Suprapubic skin (tissue), 4 donors: ENCODE measurements around the gene GRAP2. TPM values are rescaled to one million over a fixed set of nuclear protein-coding genes. Genes with fewer than 3 reads are reported as not detected.

Source experiments
- DNase-seq, 2 donors: peaks; one replicate each; pipeline ENCODE4 v3.0.0-alpha.2; 2019; ENCODE audit warnings: low spot score in 2 of 2
- H3K27ac ChIP-seq: fragments of 200-600 bp; sonication (generic); one replicate; pipeline ENCODE4 v1.5.1; 2019
- H3K27me3 ChIP-seq: fragments of 200-600 bp; sonication (generic); one replicate; pipeline ENCODE4 v1.5.1; 2019
- H3K36me3 ChIP-seq: fragments of 200-600 bp; sonication (generic); one replicate; pipeline ENCODE4 v1.5.1; 2019
- H3K4me1 ChIP-seq: fragments of 200-600 bp; sonication (generic); one replicate; pipeline ENCODE4 v1.5.1; 2019
- H3K4me3 ChIP-seq: fragments of 200-600 bp; sonication (generic); one replicate; pipeline ENCODE4 v1.5.1; 2019; ENCODE audit warnings: mild to moderate bottlenecking
- H3K9me3 ChIP-seq: fragments of 200-600 bp; sonication (generic); one replicate; pipeline ENCODE4 v1.5.1; 2019
- EP300 ChIP-seq: sonication (generic); formaldehyde crosslinking; IDR thresholded peaks from one replicate; pipeline ENCODE4 v1.6.1; 2017; ENCODE audit warnings: antibody characterized with exemption
- POLR2A ChIP-seq, 2 donors: fragments of 450-650 bp; IDR thresholded peaks; one replicate each; pipeline ENCODE4 v1.6.1; 2017; ENCODE audit warnings: antibody characterized with exemption in 2 of 2, mild to moderate bottlenecking in 2 of 2, moderate library complexity in 2 of 2
- POLR2AphosphoS5 ChIP-seq, 3 donors: sonication (generic); formaldehyde crosslinking; IDR thresholded peaks; one replicate each; pipeline ENCODE4 v1.6.1; 2017; ENCODE audit warnings: antibody characterized with exemption in 3 of 3
- WGBS: methylation state at CpG from one replicate; pipeline ENCODE4 v1.1.5; 2018; 5-methylcytosine and 5-hydroxymethylcytosine counted together
- total RNA-seq, 4 donors: library from RNA; depleted of rRNA; stranded (reverse); fragments of >200 nt; gene quantifications; one replicate each; pipeline ENCODE4 v1.1.0, GENCODE V29; 2016
- TF ChIP-seq, protein P1 (sequence below), 2 donors: fragments of 200-600 bp in 1 of 2; fragments of 450-650 bp in 1 of 2; sonication (generic) in 1 of 2; IDR thresholded peaks; one replicate each; pipeline ENCODE4 v1.5.1; 2016 to 2019; ENCODE audit warnings: antibody characterized with exemption in 2 of 2, mild to moderate bottlenecking in 1 of 2, moderate library complexity in 1 of 2

The GRAP2 gene
- total RNA-seq, 4 donors from 2014 or later: 0.16 to 10.1 (median 4.8) TPM

DNA sequence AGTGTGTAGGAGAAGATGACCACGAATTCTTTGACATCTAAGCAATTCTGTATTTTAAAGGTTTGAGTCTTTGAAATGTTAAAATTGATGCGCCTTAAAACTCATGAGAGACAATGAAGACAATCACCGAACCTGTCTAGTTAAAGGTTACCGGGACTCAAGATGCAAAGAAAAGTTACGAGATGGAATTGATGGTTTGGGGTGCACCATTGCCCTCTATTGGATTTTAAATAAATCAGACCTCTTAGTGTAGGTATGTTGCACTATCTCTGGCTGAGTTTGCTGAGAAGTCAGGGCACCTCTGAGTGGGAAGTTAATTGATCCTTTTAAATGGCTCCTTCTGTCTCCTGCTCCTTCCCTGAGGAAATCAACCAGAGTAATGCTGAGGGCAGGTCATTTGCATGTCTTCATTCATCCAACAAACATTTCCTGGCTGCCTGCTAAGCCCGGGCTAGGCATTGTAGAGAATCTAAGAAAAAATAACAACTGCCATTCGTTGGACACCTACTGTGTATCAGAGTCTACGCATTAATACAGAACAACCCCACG, 39.9 kb downstream of the GRAP2 start:
- no peak overlapping the region for H3K4me3 ChIP-seq
- H3K27ac ChIP-seq: no peak overlapping the region
- WGBS: 67% methylated on average over 9 of the region's 9 CpGs
- TF ChIP-seq, protein P1, sequence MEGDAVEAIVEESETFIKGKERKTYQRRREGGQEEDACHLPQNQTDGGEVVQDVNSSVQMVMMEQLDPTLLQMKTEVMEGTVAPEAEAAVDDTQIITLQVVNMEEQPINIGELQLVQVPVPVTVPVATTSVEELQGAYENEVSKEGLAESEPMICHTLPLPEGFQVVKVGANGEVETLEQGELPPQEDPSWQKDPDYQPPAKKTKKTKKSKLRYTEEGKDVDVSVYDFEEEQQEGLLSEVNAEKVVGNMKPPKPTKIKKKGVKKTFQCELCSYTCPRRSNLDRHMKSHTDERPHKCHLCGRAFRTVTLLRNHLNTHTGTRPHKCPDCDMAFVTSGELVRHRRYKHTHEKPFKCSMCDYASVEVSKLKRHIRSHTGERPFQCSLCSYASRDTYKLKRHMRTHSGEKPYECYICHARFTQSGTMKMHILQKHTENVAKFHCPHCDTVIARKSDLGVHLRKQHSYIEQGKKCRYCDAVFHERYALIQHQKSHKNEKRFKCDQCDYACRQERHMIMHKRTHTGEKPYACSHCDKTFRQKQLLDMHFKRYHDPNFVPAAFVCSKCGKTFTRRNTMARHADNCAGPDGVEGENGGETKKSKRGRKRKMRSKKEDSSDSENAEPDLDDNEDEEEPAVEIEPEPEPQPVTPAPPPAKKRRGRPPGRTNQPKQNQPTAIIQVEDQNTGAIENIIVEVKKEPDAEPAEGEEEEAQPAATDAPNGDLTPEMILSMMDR (IDR thresholded peaks at IDR 0.05): no peak
- TF ChIP-seq POLR2AphosphoS5 (IDR thresholded peaks at IDR 0.05): no peak
- no peak for TF ChIP-seq POLR2A (IDR thresholded peaks at IDR 0.05)
- TF ChIP-seq EP300: no peak
- no peaks in the 10 kb centered on the region for H3K4me1 ChIP-seq
- no peak for DNase-seq
- H3K36me3 ChIP-seq: no peaks in the 10 kb centered on the region
- peaks cover 9% of the 10 kb centered on the region for H3K27me3 ChIP-seq
- H3K9me3 ChIP-seq: no peaks in the 10 kb centered on the region

GRCh38 chr22:39941601-39942000, 40.7 kb downstream of the GRAP2 start:
- Histone ChIP-seq H3K4me3 (no peak overlapping the region), H3K36me3 (no peaks in the 10 kb centered on the region), H3K27ac (no peak overlapping the region), H3K4me1 (no peaks in the 10 kb centered on the region), H3K27me3 (peaks cover 9% of the 10 kb centered on the region), H3K9me3 (no peaks in the 10 kb centered on the region)
- TF ChIP-seq POLR2AphosphoS5 (IDR thresholded peaks at IDR 0.05) (no peak), POLR2A (IDR thresholded peaks at IDR 0.05) (no peak), EP300 (no peak)
- TF ChIP-seq, protein P1 (IDR thresholded peaks at IDR 0.05): no peak
- 78% methylated on average over 2 of the region's 2 CpGs for WGBS
- DNase-seq: no peak

DNA sequence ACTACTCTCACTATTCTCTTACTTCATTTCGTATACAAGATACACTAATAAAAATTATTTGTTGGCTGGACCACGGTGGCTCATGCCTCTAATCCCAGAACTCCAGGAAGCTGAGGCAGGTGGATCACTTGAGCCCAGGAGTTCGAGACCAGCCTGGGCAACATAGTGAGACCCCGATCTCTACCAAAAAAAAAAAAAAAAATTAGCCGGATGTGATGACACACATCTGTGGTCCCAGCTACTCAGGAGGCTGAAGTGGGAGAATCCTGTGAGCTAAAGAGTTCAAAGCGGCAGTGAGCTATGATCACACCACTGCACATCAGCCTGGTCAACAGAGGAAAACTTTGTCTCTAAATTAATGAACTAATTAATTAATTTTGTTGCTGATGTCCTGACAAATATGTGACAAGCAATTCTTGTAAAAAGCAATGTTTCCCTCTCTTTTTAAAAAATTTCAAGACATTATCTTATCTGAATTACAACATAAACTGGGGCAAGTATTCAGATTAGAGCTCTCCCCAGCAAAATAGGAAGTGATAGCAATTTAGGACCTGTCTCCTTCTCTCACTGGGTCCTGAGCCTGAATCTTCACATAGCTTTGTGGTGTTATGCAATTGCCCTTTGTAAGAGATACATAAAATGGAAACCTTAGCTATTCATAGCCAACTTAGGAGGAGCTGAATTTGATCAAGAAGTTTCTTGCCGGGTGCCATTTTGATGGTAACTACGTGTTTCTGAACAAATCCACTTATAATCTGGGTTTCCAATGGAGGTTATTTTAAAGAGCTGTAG, 41.8 kb downstream of the GRAP2 start:
- H3K36me3 ChIP-seq: no peaks in the 10 kb centered on the region
- TF ChIP-seq POLR2AphosphoS5 (IDR thresholded peaks at IDR 0.05) (no peak), EP300 (no peak)
- H3K4me3 ChIP-seq: no peak overlapping the region
- H3K4me1 ChIP-seq: no peaks in the 10 kb centered on the region
- WGBS: 85% methylated on average over 8 of the region's 8 CpGs
- no peak for DNase-seq
- no peaks in the 10 kb centered on the region for H3K9me3 ChIP-seq
- no peak overlapping the region for H3K27ac ChIP-seq
- peaks cover 6% of the 10 kb centered on the region for H3K27me3 ChIP-seq

DNA sequence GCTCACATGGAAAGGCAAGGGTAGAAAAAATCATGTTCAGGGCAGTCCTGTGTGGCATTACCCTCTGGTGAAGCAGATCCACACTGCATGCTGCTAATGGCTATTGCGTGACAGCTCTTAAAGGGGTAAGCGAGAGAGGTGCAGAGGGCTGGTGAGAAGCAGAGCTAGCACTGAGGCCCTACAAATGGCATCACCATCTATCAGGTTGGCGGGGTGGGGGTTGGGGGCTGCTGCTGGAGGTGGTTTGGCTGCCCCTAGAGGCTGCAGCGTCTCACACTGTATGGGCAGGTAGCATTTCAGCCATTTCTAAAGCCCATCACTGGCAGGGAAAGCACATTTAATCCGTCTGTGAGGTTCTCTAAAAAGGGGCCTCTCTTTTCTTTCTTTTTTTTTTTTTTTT, 42.5 kb downstream of the GRAP2 start:
- WGBS: 71% methylated on average over 5 of the region's 5 CpGs
- Histone ChIP-seq H3K36me3 (no peaks in the 10 kb centered on the region), H3K4me3 (no peak overlapping the region), H3K27me3 (peaks cover 5% of the 10 kb centered on the region), H3K4me1 (no peaks in the 10 kb centered on the region), H3K27ac (no peak overlapping the region), H3K9me3 (no peaks in the 10 kb centered on the region)
- no peak for DNase-seq
- no peak for TF ChIP-seq POLR2AphosphoS5 (IDR thresholded peaks at IDR 0.05)
- no peak for TF ChIP-seq POLR2A (IDR thresholded peaks at IDR 0.05)
- TF ChIP-seq, protein P1 (IDR thresholded peaks at IDR 0.05): no peak
- TF ChIP-seq EP300: no peak

DNA sequence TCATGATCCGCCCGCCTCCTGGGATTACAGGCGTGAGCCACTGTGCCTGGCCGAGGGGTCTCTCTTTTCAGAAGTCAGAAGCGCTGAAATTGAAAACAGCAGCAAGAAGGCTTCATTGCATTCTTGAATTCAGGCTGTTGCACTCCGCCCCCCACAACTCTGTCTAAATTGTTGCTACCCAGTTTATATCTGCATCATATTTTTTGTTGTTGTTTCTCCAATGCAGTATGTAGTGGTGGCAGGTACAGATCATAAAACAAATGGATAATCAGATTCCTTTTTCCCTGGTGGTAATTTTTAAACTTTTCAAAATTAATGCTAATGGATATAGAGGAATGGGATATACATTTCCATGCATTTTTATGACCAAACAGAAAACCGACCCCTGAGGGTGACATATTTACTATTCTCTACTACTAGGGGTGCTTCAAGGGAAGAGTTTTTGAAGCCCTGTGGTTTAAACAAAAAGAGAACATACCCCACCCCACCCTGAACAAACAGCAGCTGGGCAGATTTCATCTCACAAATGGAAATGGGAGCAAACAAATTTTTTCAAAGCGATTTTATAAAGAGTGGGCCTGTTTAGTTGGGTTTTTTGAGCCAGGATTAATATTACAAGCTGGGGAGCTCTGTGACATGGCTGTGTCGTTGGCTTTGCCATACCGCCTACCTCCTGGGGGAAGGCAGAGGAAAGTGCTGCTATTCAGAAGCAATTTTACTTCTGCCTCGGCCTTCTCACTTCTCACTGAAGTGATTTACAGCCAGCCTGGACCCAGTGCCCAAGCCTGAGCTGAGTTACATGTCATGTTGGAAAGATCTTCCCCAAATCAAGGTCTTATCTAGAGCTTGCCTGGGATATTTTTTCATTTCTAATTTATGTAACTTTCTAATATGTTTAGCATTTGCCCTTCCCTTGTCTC, 43.3 kb downstream of the GRAP2 start:
- Histone ChIP-seq H3K4me3 (no peak overlapping the region), H3K9me3 (no peaks in the 10 kb centered on the region), H3K4me1 (no peaks in the 10 kb centered on the region), H3K36me3 (no peaks in the 10 kb centered on the region), H3K27me3 (no peaks in the 10 kb centered on the region), H3K27ac (no peak overlapping the region)
- WGBS: 84% methylated on average over 11 of the region's 11 CpGs
- no peak for DNase-seq
- TF ChIP-seq, protein P1 (IDR thresholded peaks at IDR 0.05): no peak
- no peak for TF ChIP-seq POLR2A (IDR thresholded peaks at IDR 0.05)
- no peak for TF ChIP-seq EP300
- no peak for TF ChIP-seq POLR2AphosphoS5 (IDR thresholded peaks at IDR 0.05)
